HL-60/S4 treated with retinoic acid at 250 ng/mL for 4 days and 3 days (cell line): ENCODE data around the gene SLC8A1.

Experiments used
- in situ Hi-C: fragments of 300-500 bp; cut with MboI; formaldehyde crosslinking; loops from 2 replicates; pipeline ENCODE4 v1.7.0; 2022; ENCODE audit warnings: low sequenced_read_pairs

The SLC8A1 gene

GRCh38 chr2:40127890-40128557, 323.9 kb downstream of the SLC8A1 start:
- in situ Hi-C loops = no loop called here

- in situ Hi-C loops = no loop called here
Measured at GRCh38 chr2:40127146-40127545, 324.7 kb downstream of the SLC8A1 start.

- in situ Hi-C loops = no loop called here
Measured at GRCh38 chr2:40126006-40126405, 325.9 kb downstream of the SLC8A1 start.

- in situ Hi-C loops = no loop called here
Measured at GRCh38 chr2:40123746-40124145, 328.1 kb downstream of the SLC8A1 start.

- in situ Hi-C loops = no loop called here
Measured at GRCh38 chr2:40123326-40123725, 328.6 kb downstream of the SLC8A1 start.

GRCh38 chr2:40120957-40121356, 330.9 kb downstream of the SLC8A1 start:
- in situ Hi-C loops = no loop called here

- in situ Hi-C loops = no loop called here
Measured at GRCh38 chr2:40120026-40120425, 331.9 kb downstream of the SLC8A1 start.

- in situ Hi-C loops = no loop called here
Measured at GRCh38 chr2:40118622-40119021, 333.3 kb downstream of the SLC8A1 start.

- in situ Hi-C loops = no loop called here
Measured at GRCh38 chr2:40115894-40116293, 336.0 kb downstream of the SLC8A1 start.

GRCh38 chr2:40115348-40115747, 336.5 kb downstream of the SLC8A1 start:
- in situ Hi-C loops = no loop called here

- in situ Hi-C loops = no loop called here
Measured at GRCh38 chr2:40113997-40114396, 337.9 kb downstream of the SLC8A1 start.

- in situ Hi-C loops = no loop called here
Measured at GRCh38 chr2:40113272-40113968, 338.5 kb downstream of the SLC8A1 start.

- in situ Hi-C loops = no loop called here
Measured at GRCh38 chr2:40109381-40109780, 342.5 kb downstream of the SLC8A1 start.

- in situ Hi-C loops = no loop called here
Measured at GRCh38 chr2:40108851-40109250, 343.0 kb downstream of the SLC8A1 start.

- in situ Hi-C loops = no loop called here
Measured at GRCh38 chr2:40106061-40106460, 345.8 kb downstream of the SLC8A1 start.

- in situ Hi-C loops = no loop called here
Measured at GRCh38 chr2:40105593-40105992, 346.3 kb downstream of the SLC8A1 start.

GRCh38 chr2:40103590-40103989, 348.3 kb downstream of the SLC8A1 start:
- in situ Hi-C loops = no loop called here

GRCh38 chr2:40103163-40103562, 348.7 kb downstream of the SLC8A1 start:
- in situ Hi-C loops = no loop called here

- in situ Hi-C loops = no loop called here
Measured at GRCh38 chr2:40102447-40102846, 349.4 kb downstream of the SLC8A1 start.

GRCh38 chr2:40101131-40101575, 350.7 kb downstream of the SLC8A1 start:
- in situ Hi-C loops = no loop called here

GRCh38 chr2:40100676-40101075, 351.2 kb downstream of the SLC8A1 start:
- in situ Hi-C loops = no loop called here

GRCh38 chr2:40098786-40099470, 353.0 kb downstream of the SLC8A1 start:
- in situ Hi-C loops = no loop called here
